CD14-positive monocyte (primary cell): Measurements from ENCODE around the gene HTR6. TPM values are rescaled to one million over a fixed set of nuclear protein-coding genes. Genes with fewer than 3 reads are reported as not detected.

Experiments used
- DNase-seq, 3 donors: peaks; one replicate each; pipeline ENCODE4 v3.0.0-alpha.2; 2011 to 2022
- H2AFZ ChIP-seq: 2 replicates; pipeline ENCODE4 v1.6.0; 2012; ENCODE audit warnings: mild to moderate bottlenecking, low read depth, low read length, inconsistent platforms; ENCODE audit not compliant: insufficient read depth, poor library complexity, severe bottlenecking
- H3K27ac ChIP-seq, 2 donors: 1 replicate in 1 of 2; 2 replicates in 1 of 2; pipeline ENCODE4 v1.5.1; 2012 to 2013; ENCODE audit warnings: low read length in 2 of 2, control low read depth in 1 of 2, inconsistent platforms in 1 of 2, low read depth in 1 of 2, mild to moderate bottlenecking in 1 of 2
- H3K27me3 ChIP-seq, 2 donors: one replicate each; pipeline versions ENCODE4 v1.6.0 to v1.6.1; 2011 to 2013; ENCODE audit warnings: low read length in 2 of 2; ENCODE audit not compliant: control insufficient read depth in 2 of 2, insufficient read depth in 2 of 2
- H3K36me3 ChIP-seq, 2 donors: replicated peaks in 1 of 2; 1 replicate in 1 of 2; 2 replicates in 1 of 2; pipeline versions ENCODE4 v1.5.1 to v1.6.1; 2012 to 2013; ENCODE audit warnings: low read length in 2 of 2, control low read depth in 1 of 2, inconsistent platforms in 1 of 2, mild to moderate bottlenecking in 1 of 2; ENCODE audit not compliant: insufficient read depth in 2 of 2, control insufficient read depth in 1 of 2
- H3K4me1 ChIP-seq, 2 donors: 1 replicate in 1 of 2; 2 replicates in 1 of 2; pipeline versions ENCODE4 v1.5.1 to v1.6.1; 2012 to 2013; ENCODE audit warnings: low read length in 2 of 2, control low read depth in 1 of 2, inconsistent platforms in 1 of 2, mild to moderate bottlenecking in 1 of 2, moderate library complexity in 1 of 2; ENCODE audit not compliant: insufficient read depth in 2 of 2, control insufficient read depth in 1 of 2
- H3K4me2 ChIP-seq: replicated peaks from 2 replicates; pipeline ENCODE3; 2012; ENCODE audit warnings: low read length, moderate library complexity, mild to moderate bottlenecking; ENCODE audit not compliant: poor library complexity, severe bottlenecking; ENCODE audit errors: extremely low read depth
- H3K4me3 ChIP-seq, 3 experiments: fragments of 200-600 bp in 1 of 3; sonication (generic) in 1 of 3; replicated peaks in 1 of 3; 1 replicate in 2 of 3; 2 replicates in 1 of 3; pipeline ENCODE4 v1.5.1; 2011 to 2013; ENCODE audit warnings: low read length in 3 of 3, mild to moderate bottlenecking in 3 of 3, control low read depth in 2 of 3, low read depth in 2 of 3, inconsistent platforms in 1 of 3, moderate library complexity in 1 of 3
- H3K79me2 ChIP-seq: 2 replicates; pipeline ENCODE4 v1.6.0; 2012; ENCODE audit warnings: mild to moderate bottlenecking, control low read depth, inconsistent platforms, low read length, moderate library complexity; ENCODE audit not compliant: insufficient read depth
- H3K9ac ChIP-seq: 2 replicates; pipeline ENCODE4 v1.6.0; 2017; ENCODE audit warnings: low read length, mild to moderate bottlenecking; ENCODE audit not compliant: insufficient read depth, poor library complexity, severe bottlenecking
- H3K9me3 ChIP-seq, 2 donors: replicated peaks in 1 of 2; 1 replicate in 1 of 2; 2 replicates in 1 of 2; pipeline versions ENCODE4 v1.5.1 to v1.6.1; 2012 to 2013; ENCODE audit warnings: low read length in 2 of 2, control low read depth in 1 of 2; ENCODE audit not compliant: control insufficient read depth in 1 of 2, insufficient read depth in 1 of 2
- H4K20me1 ChIP-seq: 2 replicates; pipeline ENCODE4 v1.6.0; 2012; ENCODE audit warnings: mild to moderate bottlenecking, low read length, control low read depth, moderate library complexity; ENCODE audit not compliant: insufficient read depth
- H3K27ac Mint-ChIP-seq, 7 donors: one replicate each; pipeline ENCODE4 v1.8.0; 2020; ENCODE audit warnings: mild to moderate bottlenecking in 7 of 7, mixed read lengths in 7 of 7, moderate library complexity in 6 of 7, inconsistent platforms in 2 of 7
- H3K27me3 Mint-ChIP-seq, 3 donors: one replicate each; pipeline ENCODE4 v1.8.0; 2021 to 2022; ENCODE audit warnings: low read depth in 3 of 3, mild to moderate bottlenecking in 3 of 3, mixed read lengths in 3 of 3, moderate library complexity in 3 of 3, inconsistent platforms in 1 of 3
- H3K36me3 Mint-ChIP-seq, 2 donors: one replicate each; pipeline ENCODE4 v1.8.0; 2020; ENCODE audit warnings: mixed read lengths in 2 of 2, inconsistent platforms in 1 of 2, mild to moderate bottlenecking in 1 of 2
- H3K4me1 Mint-ChIP-seq: one replicate; pipeline ENCODE4 v1.8.0; 2020; ENCODE audit warnings: mild to moderate bottlenecking, mixed read lengths
- H3K4me3 Mint-ChIP-seq, 2 donors: one replicate each; pipeline ENCODE4 v1.8.0; 2020; ENCODE audit warnings: mild to moderate bottlenecking in 2 of 2, mixed read lengths in 2 of 2, moderate library complexity in 1 of 2
- H3K9me3 Mint-ChIP-seq, 7 donors: one replicate each; pipeline ENCODE4 v1.8.0; 2020 to 2022; ENCODE audit warnings: mixed read lengths in 7 of 7, mild to moderate bottlenecking in 6 of 7, moderate library complexity in 6 of 7, inconsistent platforms in 2 of 7
- CTCF ChIP-seq: fragments of 200-600 bp; IDR thresholded peaks from one replicate; pipeline ENCODE4 v1.8.0; 2022; ENCODE audit warnings: antibody characterized with exemption, mild to moderate bottlenecking
- WGBS: methylation state at CpG from one replicate; pipeline ENCODE4 v1.1.5; 2013; ENCODE audit warnings: missing lambda C conversion rate; ENCODE audit not compliant: insufficient coverage; 5-methylcytosine and 5-hydroxymethylcytosine counted together
- intact Hi-C, 2 donors: fragments of 100-400 bp; cut with micrococcal nuclease; formaldehyde crosslinking; loops; one replicate each; pipeline versions ENCODE4 v1.15.0 to v1.15.1; 2023
- polyA plus RNA-seq, 3 donors: library from polyadenylated mRNA; depleted of rRNA in 1 of 3; unstranded in 2 of 3; stranded (reverse) in 1 of 3; fragments of 300-500 nt in 2 of 3; fragments of >200 nt in 1 of 3; fragmentation: Illumina TruSeq in 2 of 3; gene quantifications; 1 replicate in 2 of 3; 2 replicates in 1 of 3; pipeline ENCODE4 v1.2.3, GENCODE V29; 2012 to 2021

The HTR6 gene
- polyA plus RNA-seq, 3 donors: not detected

- H3K36me3 ChIP-seq: no peaks in the 10 kb centered on the region
- H3K4me1 ChIP-seq: peaks cover 6 to 14% of the 10 kb centered on the region in 2 donors
- H3K4me3 ChIP-seq: no peak overlapping the region
- no peak for TF ChIP-seq CTCF
- Mint-ChIP-seq H3K27ac (no peak overlapping the region), H3K36me3 (peaks cover 2 to 5% of the 10 kb centered on the region in 2 donors), H3K4me1 (peaks cover 18% of the 10 kb centered on the region), H3K9me3 (peaks cover 0 to 14% (median 4%) of the 10 kb centered on the region in 7 donors), H3K4me3 (no peak overlapping the region), H3K27me3 (peaks cover 42 to 68% (median 45%) of the 10 kb centered on the region in 3 donors)
- intact Hi-C loops: no loop called here
- no peak for DNase-seq
- no peak overlapping the region for H3K4me2 ChIP-seq
- H2AFZ ChIP-seq: no peak overlapping the region
- H3K9ac ChIP-seq: no peak overlapping the region
- H4K20me1 ChIP-seq: no peaks in the 10 kb centered on the region
- H3K27me3 ChIP-seq: peaks cover 22 to 43% of the 10 kb centered on the region in 2 donors
- H3K9me3 ChIP-seq: peaks cover 0 to 5% of the 10 kb centered on the region in 2 donors
- H3K79me2 ChIP-seq: no peaks in the 10 kb centered on the region
- H3K27ac ChIP-seq: no peak overlapping the region
- WGBS: 75% methylated on average over 14 of the region's 14 CpGs
Observed at GRCh38 chr1:19648239-19648638, 16.4 kb upstream of the HTR6 start.

- Histone ChIP-seq H3K9me3 (peaks cover 0 to under 1% of the 10 kb centered on the region in 2 donors), H3K36me3 (no peaks in the 10 kb centered on the region), H3K27ac (no peak overlapping the region), H4K20me1 (no peaks in the 10 kb centered on the region), H3K4me1 (peaks cover 5 to 11% of the 10 kb centered on the region in 2 donors), H3K9ac (no peak overlapping the region), H3K27me3 (peaks cover 18 to 39% of the 10 kb centered on the region in 2 donors), H2AFZ (no peak overlapping the region), H3K4me3 (no peak overlapping the region), H3K4me2 (no peak overlapping the region), H3K79me2 (no peaks in the 10 kb centered on the region)
- TF ChIP-seq CTCF: no peak
- Mint-ChIP-seq H3K27ac (no peak overlapping the region), H3K4me3 (no peak overlapping the region), H3K36me3 (peaks cover 2 to 5% of the 10 kb centered on the region in 2 donors), H3K4me1 (peaks cover 14% of the 10 kb centered on the region), H3K27me3 (peaks cover 37 to 64% (median 40%) of the 10 kb centered on the region in 3 donors), H3K9me3 (peaks cover 0 to 10% (median 4%) of the 10 kb centered on the region in 7 donors)
- 91% methylated on average over 7 of the region's 11 CpGs for WGBS
- intact Hi-C loops: no loop called here
- DNase-seq: no peak
Observed at GRCh38 chr1:19648689-19649088, 16.0 kb upstream of the HTR6 start.
